Right lobe of liver (tissue), 6 donors: ENCODE data around the gene IGFBPL1. TPM values are rescaled to one million over a fixed set of nuclear protein-coding genes. Genes with fewer than 3 reads are reported as not detected.

Experiments used
- ATAC-seq, 4 donors: fragments of 200-7000 bp; cut with Tn5 transposase; one replicate each; pipeline ENCODE4 v1.9.1; 2020; ENCODE audit warnings: mild to moderate bottlenecking in 4 of 4, moderate library complexity in 4 of 4
- DNase-seq, 3 donors: peaks; one replicate each; pipeline ENCODE4 v3.0.0-alpha.2; 2020
- H3K27ac ChIP-seq, 3 donors: fragments of 200-600 bp; one replicate each; pipeline ENCODE4 v1.8.0; 2022
- H3K27me3 ChIP-seq, 2 donors: fragments of 200-600 bp; one replicate each; pipeline ENCODE4 v1.8.0; 2022
- H3K36me3 ChIP-seq, 4 donors: fragments of 200-600 bp; sonication (generic) in 1 of 4; one replicate each; pipeline versions ENCODE4 v1.5.1 to v1.8.0; 2017 to 2022; ENCODE audit warnings: control low read depth in 1 of 4
- H3K4me1 ChIP-seq, 4 donors: fragments of 200-600 bp; sonication (generic) in 1 of 4; one replicate each; pipeline versions ENCODE4 v1.5.1 to v1.8.0; 2017 to 2022; ENCODE audit warnings: control low read depth in 1 of 4
- H3K4me3 ChIP-seq, 3 donors: fragments of 200-600 bp; one replicate each; pipeline ENCODE4 v1.8.0; 2022
- H3K9me3 ChIP-seq, 4 donors: fragments of 200-600 bp; sonication (generic) in 1 of 4; one replicate each; pipeline versions ENCODE4 v1.5.1 to v1.8.0; 2017 to 2022; ENCODE audit warnings: control low read depth in 1 of 4
- POLR2A ChIP-seq: fragments of 450-650 bp; IDR thresholded peaks from one replicate; pipeline ENCODE4 v1.6.1; 2017; ENCODE audit warnings: antibody characterized with exemption, mild to moderate bottlenecking
- WGBS: methylation state at CpG from one replicate; pipeline ENCODE4 v1.1.6; 2018; ENCODE audit warnings: low coverage, low lambda C conversion rate; ENCODE audit not compliant: insufficient coverage; ENCODE audit errors: missing lambda C conversion rate; 5-methylcytosine and 5-hydroxymethylcytosine counted together
- intact Hi-C, 2 donors: fragments of 100-400 bp; cut with DNase I; formaldehyde crosslinking; loops; one replicate each; pipeline versions ENCODE4 v1.11.2 to v1.14.1; 2022
- total RNA-seq, 6 experiments: library from RNA; depleted of rRNA in 2 of 6; stranded (reverse); fragments of >200 nt in 2 of 6; fragmentation: NEBNext Ultra II Directional in 3 of 6; extraction: Animal tissue kit (Norgen Biotek cat#: 25700) in 3 of 6; gene quantifications; one replicate each; pipeline versions ENCODE4 v1.1.0 to v1.2.4, GENCODE V29; 2016 to 2023
- TF ChIP-seq, protein P1 (sequence below), 4 donors: fragments of 200-600 bp in 3 of 4; fragments of 450-650 bp in 1 of 4; IDR thresholded peaks; one replicate each; pipeline versions ENCODE4 v1.5.1 to v1.8.0; 2016 to 2022; ENCODE audit warnings: antibody characterized with exemption in 4 of 4, mild to moderate bottlenecking in 2 of 4
- donor health status: DM: no; HTN: yes; CAD: no.
- donor health status: DM: no; HTN: no; CAD: no.
- donor health status: DM: no; HTN: no; CAD: no.
- donor health status: DM: no; HTN: yes; CAD: no.
- donor health status: DM: no; HTN: yes; CAD: no.

Gene IGFBPL1
- total RNA-seq, 6 experiments from 2014 or later, result 0.20 to 2.7 (median 0.44) TPM; not detected in 1

- no peak for ATAC-seq
- peaks cover 0 to 12% (median 6%) of the 10 kb centered on the region in 4 donors for H3K4me1 ChIP-seq
- H3K4me3 ChIP-seq, result no peak overlapping the region
- intact Hi-C loops, result no loop called here
- H3K27me3 ChIP-seq, result no peaks in the 10 kb centered on the region
- DNase-seq, result no peak
- WGBS, result 94% methylated on average over 1 of the region's 1 CpG
- H3K27ac ChIP-seq, result no peak overlapping the region
- H3K36me3 ChIP-seq, result no peaks in the 10 kb centered on the region
- TF ChIP-seq POLR2A, result no peak
- TF ChIP-seq, protein P1, sequence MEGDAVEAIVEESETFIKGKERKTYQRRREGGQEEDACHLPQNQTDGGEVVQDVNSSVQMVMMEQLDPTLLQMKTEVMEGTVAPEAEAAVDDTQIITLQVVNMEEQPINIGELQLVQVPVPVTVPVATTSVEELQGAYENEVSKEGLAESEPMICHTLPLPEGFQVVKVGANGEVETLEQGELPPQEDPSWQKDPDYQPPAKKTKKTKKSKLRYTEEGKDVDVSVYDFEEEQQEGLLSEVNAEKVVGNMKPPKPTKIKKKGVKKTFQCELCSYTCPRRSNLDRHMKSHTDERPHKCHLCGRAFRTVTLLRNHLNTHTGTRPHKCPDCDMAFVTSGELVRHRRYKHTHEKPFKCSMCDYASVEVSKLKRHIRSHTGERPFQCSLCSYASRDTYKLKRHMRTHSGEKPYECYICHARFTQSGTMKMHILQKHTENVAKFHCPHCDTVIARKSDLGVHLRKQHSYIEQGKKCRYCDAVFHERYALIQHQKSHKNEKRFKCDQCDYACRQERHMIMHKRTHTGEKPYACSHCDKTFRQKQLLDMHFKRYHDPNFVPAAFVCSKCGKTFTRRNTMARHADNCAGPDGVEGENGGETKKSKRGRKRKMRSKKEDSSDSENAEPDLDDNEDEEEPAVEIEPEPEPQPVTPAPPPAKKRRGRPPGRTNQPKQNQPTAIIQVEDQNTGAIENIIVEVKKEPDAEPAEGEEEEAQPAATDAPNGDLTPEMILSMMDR (IDR thresholded peaks at IDR 0.05), result no peak
- H3K9me3 ChIP-seq, result no peaks in the 10 kb centered on the region
Measured at GRCh38 chr9:38439916-38440301, 15.7 kb upstream of the IGFBPL1 start.

DNA sequence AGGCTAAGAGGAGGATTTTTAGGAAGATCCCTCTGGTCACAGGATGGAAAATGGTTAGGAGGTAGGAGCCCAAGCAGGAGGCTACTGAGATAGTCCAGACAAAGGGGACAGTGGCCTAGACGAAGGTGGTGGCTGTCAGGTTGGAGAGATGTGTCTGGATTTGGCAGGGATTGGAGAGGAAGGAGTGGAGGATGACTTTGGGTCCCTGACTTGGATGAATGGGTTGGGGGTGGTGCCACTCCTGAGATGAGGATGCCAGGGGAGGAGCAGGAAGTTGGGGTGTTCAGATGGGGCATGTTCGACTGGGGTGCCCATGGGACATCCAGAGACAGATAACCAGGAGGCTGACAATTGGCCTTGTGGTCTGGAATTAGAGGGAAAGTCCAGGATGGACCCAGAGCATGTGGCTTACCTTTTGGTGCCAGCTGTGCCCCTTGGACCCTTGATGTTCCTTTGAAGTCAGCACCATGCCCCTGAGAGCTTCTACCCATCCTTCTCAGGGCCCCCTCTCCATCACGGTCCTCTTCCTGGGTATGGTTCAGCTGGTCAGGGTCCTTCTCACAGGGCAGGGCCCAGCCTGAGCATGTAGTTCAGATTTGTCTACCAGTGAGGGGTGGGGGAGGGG lies 15.1 kb upstream of the IGFBPL1 start:
- Histone ChIP-seq H3K27ac (no peak overlapping the region), H3K36me3 (no peaks in the 10 kb centered on the region), H3K27me3 (no peaks in the 10 kb centered on the region), H3K4me3 (no peak overlapping the region), H3K4me1 (peaks cover 0 to 12% (median 6%) of the 10 kb centered on the region in 4 donors), H3K9me3 (no peaks in the 10 kb centered on the region)
- 83% methylated on average over 1 of the region's 3 CpGs for WGBS
- no peak for DNase-seq
- ATAC-seq, result no peak
- intact Hi-C loops, result no loop called here
- TF ChIP-seq, protein P1 (IDR thresholded peaks at IDR 0.05), result no peak
- no peak for TF ChIP-seq POLR2A

- H3K9me3 ChIP-seq, result no peaks in the 10 kb centered on the region
- no peaks in the 10 kb centered on the region for H3K36me3 ChIP-seq
- peaks cover 0 to 12% (median 6%) of the 10 kb centered on the region in 4 donors for H3K4me1 ChIP-seq
- H3K27me3 ChIP-seq, result no peaks in the 10 kb centered on the region
- intact Hi-C loops, result no loop called here
- 46% methylated on average over 9 of the region's 11 CpGs for WGBS
- ATAC-seq (peak; percentile 78 to 93 (median 89)), DNase-seq (peak in 1 of 3 donors; percentile 58)
- peak; percentile 67 for TF ChIP-seq POLR2A
- TF ChIP-seq, protein P1 (IDR thresholded peaks at IDR 0.05), result no peak
- H3K4me3 ChIP-seq, result peak overlapping the region in 1 of 3 donors; percentile 21
- peak overlapping the region; percentile 51 to 80 (median 63) for H3K27ac ChIP-seq
Measured at GRCh38 chr9:38437193-38437823, 13.1 kb upstream of the IGFBPL1 start.

- 83% methylated on average over 2 of the region's 2 CpGs for WGBS
- Histone ChIP-seq H3K4me3 (no peak overlapping the region), H3K9me3 (no peaks in the 10 kb centered on the region), H3K36me3 (no peaks in the 10 kb centered on the region), H3K27me3 (no peaks in the 10 kb centered on the region), H3K27ac (peak overlapping the region; percentile 51 to 80 (median 63)), H3K4me1 (peaks cover 0 to 12% (median 6%) of the 10 kb centered on the region in 4 donors)
- DNase-seq, result no peak
- TF ChIP-seq, protein P1 (IDR thresholded peaks at IDR 0.05), result no peak
- ATAC-seq, result no peak
- intact Hi-C loops, result no loop called here
Measured at GRCh38 chr9:38436708-38437107, 12.5 kb upstream of the IGFBPL1 start.
